Right lung (tissue), 10 donors: ENCODE data around the gene LY9. TPM values are rescaled to one million over a fixed set of nuclear protein-coding genes. Genes with fewer than 3 reads are reported as not detected.

Experiments used
- DNase-seq, 2 donors: peaks; one replicate each; pipeline ENCODE4 v3.0.0-alpha.2; 2013
- long read RNA-seq, 8 donors: transcript quantifications; one replicate each; lab custom pipeline, GENCODE V29; 2026
- polyA plus RNA-seq, 5 donors: library from polyadenylated mRNA; unstranded; fragments of 120-200 nt; gene quantifications; one replicate each; pipeline versions ENCODE4 v1.2.1 to v1.2.3, GENCODE V29; 2013; ENCODE audit warnings: inconsistent platforms in 1 of 5, low replicate concordance in 1 of 5; ENCODE audit not compliant: insufficient read length in 5 of 5, insufficient read depth in 1 of 5

Gene LY9, protein sequence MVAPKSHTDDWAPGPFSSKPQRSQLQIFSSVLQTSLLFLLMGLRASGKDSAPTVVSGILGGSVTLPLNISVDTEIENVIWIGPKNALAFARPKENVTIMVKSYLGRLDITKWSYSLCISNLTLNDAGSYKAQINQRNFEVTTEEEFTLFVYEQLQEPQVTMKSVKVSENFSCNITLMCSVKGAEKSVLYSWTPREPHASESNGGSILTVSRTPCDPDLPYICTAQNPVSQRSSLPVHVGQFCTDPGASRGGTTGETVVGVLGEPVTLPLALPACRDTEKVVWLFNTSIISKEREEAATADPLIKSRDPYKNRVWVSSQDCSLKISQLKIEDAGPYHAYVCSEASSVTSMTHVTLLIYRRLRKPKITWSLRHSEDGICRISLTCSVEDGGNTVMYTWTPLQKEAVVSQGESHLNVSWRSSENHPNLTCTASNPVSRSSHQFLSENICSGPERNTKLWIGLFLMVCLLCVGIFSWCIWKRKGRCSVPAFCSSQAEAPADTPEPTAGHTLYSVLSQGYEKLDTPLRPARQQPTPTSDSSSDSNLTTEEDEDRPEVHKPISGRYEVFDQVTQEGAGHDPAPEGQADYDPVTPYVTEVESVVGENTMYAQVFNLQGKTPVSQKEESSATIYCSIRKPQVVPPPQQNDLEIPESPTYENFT
- under 1 TPM; 0.18 to 0.56 (median 0.44) TPM for polyA plus RNA-seq
- long read RNA-seq, donor 1, result 0 reads
- long read RNA-seq, donor 2, result 0 reads
- long read RNA-seq, donor 3, partial matches to known transcripts, result 0 of 1 reads
- long read RNA-seq, donor 3, other reads (novel, unspliced or antisense), result 0 of 1 reads
- long read RNA-seq, donor 4, result 0 reads
- long read RNA-seq, donor 5, partial matches to known transcripts, result 0 of 1 reads
- long read RNA-seq, donor 5, other reads (novel, unspliced or antisense), result 0 of 1 reads
- long read RNA-seq, donor 6, result 0 reads
- long read RNA-seq, donor 7, result 0 reads
- long read RNA-seq, donor 8, result 0 reads

GRCh38 chr1:160795951-160796383 lies at the start of gene LY9:
LY9 (plus strand) TSS chr1:160796174; CDS start chr1:160796188, 14 bp downstream.
- no peak for DNase-seq

- DNase-seq, result no peak
These were observed 49.0 kb upstream of the LY9 start for GRCh38 chr1:160746836-160747500.

- DNase-seq, result no peak
These were observed 48.3 kb upstream of the LY9 start for GRCh38 chr1:160747717-160748116.

- DNase-seq, result no peak
These were observed 47.6 kb upstream of the LY9 start for GRCh38 chr1:160748181-160748877.

DNA sequence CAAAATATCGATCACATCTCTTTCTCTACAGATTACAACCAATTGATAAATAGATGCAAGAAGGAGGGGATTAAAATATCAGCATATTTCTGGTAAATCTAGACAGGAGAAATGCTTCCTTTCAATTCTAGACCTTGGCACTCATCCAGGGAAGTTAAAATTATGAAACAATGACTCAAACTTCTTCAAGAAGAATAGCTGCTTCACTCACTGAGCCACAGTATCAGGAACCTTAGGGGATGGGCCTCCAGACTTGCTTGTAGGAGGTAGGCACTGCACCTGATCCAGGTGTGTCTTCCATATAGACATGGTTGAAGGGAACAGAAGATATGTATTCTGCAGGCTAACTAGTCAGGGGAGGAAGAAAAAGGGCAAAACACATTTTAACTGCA lies 47.1 kb upstream of the LY9 start:
- no peak for DNase-seq

DNA sequence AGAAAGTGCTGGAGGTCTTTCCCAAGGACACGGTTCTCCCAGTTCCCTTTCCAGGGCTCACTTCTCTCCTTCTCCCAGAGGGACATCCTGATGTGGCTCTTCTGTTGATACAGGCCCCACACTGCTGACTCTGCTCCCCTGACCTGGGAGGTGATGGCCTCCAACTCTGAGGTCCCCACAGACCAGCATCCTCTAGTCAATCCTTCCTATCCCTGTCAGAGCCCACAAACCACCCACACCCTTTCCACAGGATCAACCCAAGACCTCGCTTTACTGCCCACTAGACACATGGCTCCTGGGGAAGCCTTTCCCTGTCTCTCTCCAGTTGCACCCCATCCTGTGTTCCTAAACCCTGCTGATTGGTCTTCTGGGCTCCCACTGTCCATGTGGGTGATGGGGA lies 45.4 kb upstream of the LY9 start:
- DNase-seq, result no peak

- no peak for DNase-seq
These were observed 43.6 kb upstream of the LY9 start for GRCh38 chr1:160752406-160752805.

GRCh38 chr1:160752924-160753323 lies 43.0 kb upstream of the LY9 start:
- no peak for DNase-seq

DNA sequence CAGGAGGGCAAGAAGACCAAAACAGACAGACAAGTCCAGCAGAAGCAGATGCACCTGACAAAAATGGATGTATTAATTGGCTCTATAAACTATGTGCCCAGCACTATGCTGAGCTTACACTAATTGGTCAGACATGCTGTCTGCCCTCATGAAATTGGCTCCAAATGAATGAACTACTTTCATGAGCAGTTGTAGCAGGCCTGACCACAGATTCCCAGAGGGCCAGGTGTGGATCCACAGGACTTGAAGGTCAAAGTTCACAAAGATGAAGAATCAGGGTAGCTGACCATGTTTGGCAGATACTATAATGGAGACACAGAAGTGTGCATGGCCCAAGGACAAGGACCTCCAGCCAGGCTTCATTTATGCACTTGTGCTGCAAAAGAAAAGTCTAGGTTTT lies 42.4 kb upstream of the LY9 start:
- DNase-seq, result no peak

DNA sequence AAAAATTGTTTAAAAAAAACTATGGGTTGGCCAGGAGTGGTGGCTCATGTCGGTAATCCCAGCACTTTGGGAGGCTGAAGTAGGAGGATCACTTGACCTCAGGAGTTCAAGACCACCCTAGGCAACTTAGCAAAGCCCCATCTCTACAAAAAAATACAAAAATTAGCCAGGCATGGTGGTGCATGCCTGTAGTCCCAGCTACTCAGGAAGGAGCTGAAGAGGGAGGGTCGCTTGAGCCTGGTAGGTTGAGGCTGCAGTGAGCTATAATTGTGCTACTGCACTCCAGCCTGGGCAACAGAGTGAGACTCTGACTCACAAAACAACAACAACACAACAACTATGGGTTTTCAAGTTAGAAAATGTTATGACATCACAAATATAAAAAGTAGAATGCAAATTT lies 40.5 kb upstream of the LY9 start:
- no peak for DNase-seq

- DNase-seq, result no peak
These were observed 39.8 kb upstream of the LY9 start for GRCh38 chr1:160755911-160756848.

GRCh38 chr1:160756849-160757201 lies 39.1 kb upstream of the LY9 start:
- DNase-seq, result no peak

- DNase-seq, result no peak
These were observed 37.5 kb upstream of the LY9 start for GRCh38 chr1:160758521-160758920.

- no peak for DNase-seq
These were observed 36.2 kb upstream of the LY9 start for GRCh38 chr1:160759740-160760139.

GRCh38 chr1:160761046-160761445 lies 34.9 kb upstream of the LY9 start:
- no peak for DNase-seq

DNA sequence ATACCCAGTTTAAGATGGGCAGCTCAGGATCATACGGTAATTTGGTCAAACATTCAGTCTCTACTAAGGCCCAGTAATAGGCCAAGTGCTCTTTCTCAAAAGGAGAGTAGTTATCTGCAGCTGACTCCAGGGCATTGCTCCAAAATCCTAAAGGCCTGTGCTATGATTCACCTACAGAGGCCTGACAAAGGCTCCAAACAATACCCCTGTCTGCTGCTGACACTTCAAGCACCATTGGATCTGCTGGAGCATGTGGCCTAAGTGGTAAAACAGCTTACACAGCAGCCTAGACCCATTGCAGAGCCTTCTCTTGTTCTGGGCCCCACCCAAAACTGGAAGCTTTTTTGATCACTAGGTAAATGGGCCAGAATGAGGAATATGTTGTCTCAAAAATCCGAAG lies 34.1 kb upstream of the LY9 start:
- DNase-seq, result no peak

DNA sequence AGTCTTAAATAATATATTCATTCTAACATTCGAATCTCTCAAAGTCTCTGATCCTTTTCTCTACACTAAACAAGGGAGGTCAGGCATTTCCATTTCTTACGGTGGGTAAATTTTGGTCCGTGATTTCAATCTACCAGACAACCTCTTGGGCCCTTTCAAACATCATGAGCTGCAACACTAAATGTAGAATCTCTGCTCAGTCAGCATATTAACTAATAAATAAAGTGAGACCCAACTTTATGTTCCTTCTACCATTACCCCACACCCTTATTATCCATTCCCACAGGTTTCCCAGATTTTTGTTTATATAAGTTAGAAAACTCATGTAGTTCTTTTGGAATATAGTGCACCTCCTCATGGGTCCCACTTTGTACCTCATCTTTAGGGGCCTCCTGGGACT lies 32.0 kb upstream of the LY9 start:
- DNase-seq, result no peak

- no peak for DNase-seq
These were observed 28.3 kb upstream of the LY9 start for GRCh38 chr1:160767395-160768294.

GRCh38 chr1:160768295-160768657 lies 27.7 kb upstream of the LY9 start:
- DNase-seq, result no peak
